HEK293T (cell line): Measurements from ENCODE around the gene MAEA.

Source experiments
- CTCF ChIA-PET: fragments of 350-600 bp; formaldehyde crosslinking; extraction: SDS; loops from one replicate; lab custom pipeline; 2021; ENCODE audit warnings: antibody characterized with exemption, inconsistent platforms; lab: Yijun Ruan, JAX
- POLR2A ChIA-PET: fragments of 350-600 bp; formaldehyde crosslinking; extraction: SDS; loops from one replicate; lab custom pipeline; 2020; ENCODE audit warnings: antibody characterized with exemption, inconsistent platforms; lab: Yijun Ruan, JAX
- DNase-seq: peaks from one replicate; pipeline ENCODE4 v3.0.0; 2012; ENCODE audit warnings: mixed read lengths; ENCODE audit errors: extremely low spot score
- ARNT ChIP-seq: fragments of 450-650 bp; IDR thresholded peaks from 2 replicates; pipeline ENCODE4 v1.6.1; 2017; ENCODE audit warnings: mild to moderate bottlenecking
- BHLHE40 ChIP-seq: fragments of 450-650 bp; IDR thresholded peaks from 2 replicates; pipeline ENCODE4 v1.6.1; 2016; ENCODE audit warnings: mild to moderate bottlenecking, moderate library complexity, borderline replicate concordance
- CTBP1 ChIP-seq: fragments of 450-650 bp; IDR thresholded peaks from 2 replicates; pipeline ENCODE4 v1.6.1; 2016; ENCODE audit warnings: borderline replicate concordance
- ELF4 ChIP-seq: fragments of 450-650 bp; IDR thresholded peaks from 2 replicates; pipeline ENCODE4 v1.6.1; 2017; ENCODE audit warnings: antibody characterized with exemption
- FOXA1 ChIP-seq: fragments of 450-650 bp; IDR thresholded peaks from 2 replicates; pipeline ENCODE4 v1.6.1; 2016; ENCODE audit warnings: mild to moderate bottlenecking
- FOXK2 ChIP-seq: fragments of 450-650 bp; IDR thresholded peaks from 2 replicates; pipeline ENCODE4 v1.6.1; 2016; ENCODE audit warnings: mild to moderate bottlenecking
- FOXM1 ChIP-seq: fragments of 450-650 bp; IDR thresholded peaks from 2 replicates; pipeline ENCODE4 v1.6.1; 2017; ENCODE audit warnings: mild to moderate bottlenecking, borderline replicate concordance
- HDGF ChIP-seq: fragments of 450-650 bp; IDR thresholded peaks from 2 replicates; pipeline ENCODE4 v1.6.1; 2017; ENCODE audit warnings: antibody characterized with exemption, borderline replicate concordance
- L3MBTL2 ChIP-seq: fragments of 450-650 bp; conservative IDR thresholded peaks from 2 replicates; pipeline ENCODE4 v1.6.1; 2016; ENCODE audit warnings: mild to moderate bottlenecking
- LEF1 ChIP-seq: fragments of 450-650 bp; IDR thresholded peaks from 2 replicates; pipeline ENCODE4 v1.6.1; 2017; ENCODE audit warnings: mild to moderate bottlenecking, borderline replicate concordance
- NFRKB ChIP-seq: fragments of 450-650 bp; IDR thresholded peaks from 2 replicates; pipeline ENCODE4 v1.6.1; 2016; ENCODE audit warnings: mild to moderate bottlenecking, moderate library complexity
- PKNOX1 ChIP-seq: fragments of 450-650 bp; IDR thresholded peaks from 2 replicates; pipeline ENCODE4 v1.6.1; 2016
- SP1 ChIP-seq: fragments of 450-650 bp; IDR thresholded peaks from 2 replicates; pipeline ENCODE4 v1.6.1; 2017
- SUZ12 ChIP-seq: fragments of 450-650 bp; IDR thresholded peaks from 2 replicates; pipeline ENCODE4 v1.6.1; 2016; ENCODE audit warnings: mild to moderate bottlenecking
- TARDBP ChIP-seq: fragments of 450-650 bp; IDR thresholded peaks from 2 replicates; pipeline ENCODE4 v1.6.1; 2016
- ZNF384 ChIP-seq: fragments of 450-650 bp; IDR thresholded peaks from 2 replicates; pipeline ENCODE4 v1.6.1; 2016

MAEA gene

GRCh38 chr4:1249148-1249730 lies 40.5 kb upstream of the MAEA start:
- DNase-seq, result peak; percentile 92
- TF ChIP-seq PKNOX1 (no peak), FOXA1 (no peak), SP1 (no peak), L3MBTL2 (peak; percentile 40; the same call in 1 of the 2 replicates), FOXK2 (no peak), ELF4 (no peak), BHLHE40 (no peak), LEF1 (no peak), FOXM1 (peak; percentile 69; the same call in 1 of the 2 replicates), ZNF384 (no peak), SUZ12 (no peak), ARNT (0 out of 2 replicates have a peak, but pooled peaks have one; percentile 32), HDGF (no peak), TARDBP (no peak)
- POLR2A ChIA-PET, result interaction anchor here (1.0 to 3.0 kb wide), 7 partner anchors 18 to 106 kb away, joined by 3 to 22 read pairs (median 3); partner anchors contain the start of genes MAEA and UVSSA
- CTCF ChIA-PET, result no interaction called here

GRCh38 chr4:1249731-1250526 lies 39.8 kb upstream of the MAEA start:
- DNase-seq, result peak; percentile 3
- POLR2A ChIA-PET, result interaction anchor here (1.0 to 3.0 kb wide), 7 partner anchors 18 to 106 kb away, joined by 3 to 22 read pairs (median 4); partner anchors contain the start of genes MAEA and UVSSA
- CTCF ChIA-PET, result interaction anchor here (0.6 kb wide), 1 partner anchor 19 kb away, joined by 3 read pairs; no protein-coding TSS in a partner anchor
- TF ChIP-seq FOXA1 (no peak), NFRKB (no peak), PKNOX1 (no peak), CTBP1 (no peak), TARDBP (no peak), FOXM1 (no peak), HDGF (no peak), ELF4 (no peak)

- ChIA-PET POLR2A (interaction anchor here (1.1 to 2.0 kb wide), 3 partner anchors 17 to 96 kb away, joined by 3 to 15 read pairs (median 5); partner anchors contain the start of genes MAEA and UVSSA), CTCF (interaction anchor here (0.6 kb wide), 1 partner anchor 18 kb away, joined by 3 read pairs; no protein-coding TSS in a partner anchor)
- TF ChIP-seq FOXM1 (no peak), PKNOX1 (no peak), NFRKB (no peak), ELF4 (no peak), ARNT (no peak), ZNF384 (no peak), TARDBP (no peak), SUZ12 (no peak), CTBP1 (no peak), BHLHE40 (no peak), L3MBTL2 (no peak), FOXA1 (no peak), FOXK2 (no peak)
- no peak for DNase-seq
Observed at GRCh38 chr4:1250527-1250812, 39.2 kb upstream of the MAEA start.

GRCh38 chr4:1250921-1251772 lies 38.5 kb upstream of the MAEA start:
- POLR2A ChIA-PET, result interaction anchor here (1.0 to 2.0 kb wide), 3 partner anchors 38 to 95 kb away, joined by 5 to 15 read pairs (median 6); partner anchors contain the start of genes MAEA and UVSSA

GRCh38 chr4:1251773-1252066 lies 38.0 kb upstream of the MAEA start:
- ChIA-PET CTCF (no interaction called here), POLR2A (interaction anchor here (1.0 to 2.0 kb wide), 2 partner anchors 37 to 95 kb away, joined by 6 to 15 read pairs; partner anchors contain the start of gene UVSSA)
- no peak for TF ChIP-seq CTBP1
- no peak for TF ChIP-seq HDGF
- TF ChIP-seq TARDBP, result no peak
- no peak for TF ChIP-seq FOXK2
- TF ChIP-seq FOXM1, result no peak
- TF ChIP-seq PKNOX1, result no peak
- no peak for TF ChIP-seq ELF4
- TF ChIP-seq NFRKB, result no peak
- no peak for TF ChIP-seq SUZ12
- TF ChIP-seq SP1, result no peak
- no peak for TF ChIP-seq BHLHE40
- TF ChIP-seq LEF1, result no peak
- no peak for TF ChIP-seq FOXA1
- TF ChIP-seq L3MBTL2, result no peak
- no peak for TF ChIP-seq ARNT
- TF ChIP-seq ZNF384, result no peak
- no peak for DNase-seq

More at GRCh38 chr4:1250921-1251772, 38.5 kb upstream of the MAEA start:
- DNase-seq, result no peak
- TF ChIP-seq ELF4 (no peak), FOXM1 (no peak), ARNT (no peak), NFRKB (no peak), FOXA1 (no peak), HDGF (no peak)
- CTCF ChIA-PET, result interaction anchor here (0.6 kb wide), 1 partner anchor 17 kb away, joined by 3 read pairs; no protein-coding TSS in a partner anchor
